Hematopoietic multipotent progenitor cell treated with erythropoietin and hydrocortisone succinate and interleukin-3 and kit ligand, for 8 days (in vitro differentiated cells): ENCODE measurements around the gene RANBP1.
"Not testable (repeated sequence)": the region's sequence is repeated elsewhere in the genome, so short reads cannot be mapped to it uniquely, and the experiment has no call there.

Experiments
- DNase-seq: peaks from one replicate; pipeline ENCODE4 v3.0.0-alpha.2; 2015

RANBP1 gene

DNA sequence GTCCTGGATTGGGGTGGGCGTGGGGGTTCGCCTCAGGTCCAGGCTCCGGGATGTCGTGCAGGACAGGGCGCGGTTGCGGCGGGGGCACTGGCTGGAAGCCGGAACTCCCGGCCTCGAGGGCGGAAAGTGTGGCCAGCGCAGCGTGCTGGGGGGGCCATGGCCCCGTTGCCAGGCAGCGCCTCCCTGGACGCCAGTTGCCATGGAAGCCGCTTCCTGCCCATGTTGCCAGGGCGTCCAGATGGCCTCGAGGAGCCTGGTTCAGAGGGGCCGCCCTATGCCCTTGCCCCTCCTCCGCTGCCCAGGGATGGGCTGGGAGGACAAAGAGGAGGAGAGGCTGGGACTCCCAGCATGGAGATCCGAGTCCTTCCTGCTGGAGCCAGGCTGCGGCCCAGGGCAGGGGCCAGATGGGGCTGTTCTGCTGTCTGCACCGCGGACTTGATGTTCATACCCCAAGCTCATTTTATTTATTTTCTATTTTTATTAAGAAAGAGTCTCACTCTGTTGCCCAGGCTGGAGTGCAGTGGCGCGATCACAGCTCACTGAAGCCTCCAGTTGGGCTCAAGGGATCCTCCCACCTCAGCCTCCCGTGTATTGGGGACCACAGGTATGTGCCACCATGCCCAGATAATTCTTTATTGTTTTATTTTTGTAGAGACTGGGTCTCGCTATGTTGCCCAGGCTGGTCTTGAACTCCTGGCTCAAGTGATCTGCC lies 39.6 kb downstream of the RANBP1 start:
- DNase-seq: no peak

DNA sequence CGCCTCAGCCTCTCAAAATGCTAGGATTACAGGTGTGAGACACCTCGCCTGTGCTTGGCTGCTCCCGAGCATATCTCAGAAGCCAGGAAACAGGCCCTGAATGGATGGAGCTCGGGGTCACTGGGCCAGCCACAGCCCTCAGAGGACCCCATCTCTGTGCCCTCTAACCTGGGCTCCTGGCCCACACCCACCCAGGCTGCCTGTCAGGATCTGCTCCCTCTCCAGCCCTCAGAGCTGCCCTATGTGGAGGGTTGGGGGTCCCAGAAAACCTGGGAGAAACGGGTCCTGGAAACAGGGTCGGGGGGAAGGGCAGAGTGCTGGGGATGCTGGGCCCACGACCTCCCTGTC lies 40.1 kb downstream of the RANBP1 start:
- DNase-seq: no peak

DNA sequence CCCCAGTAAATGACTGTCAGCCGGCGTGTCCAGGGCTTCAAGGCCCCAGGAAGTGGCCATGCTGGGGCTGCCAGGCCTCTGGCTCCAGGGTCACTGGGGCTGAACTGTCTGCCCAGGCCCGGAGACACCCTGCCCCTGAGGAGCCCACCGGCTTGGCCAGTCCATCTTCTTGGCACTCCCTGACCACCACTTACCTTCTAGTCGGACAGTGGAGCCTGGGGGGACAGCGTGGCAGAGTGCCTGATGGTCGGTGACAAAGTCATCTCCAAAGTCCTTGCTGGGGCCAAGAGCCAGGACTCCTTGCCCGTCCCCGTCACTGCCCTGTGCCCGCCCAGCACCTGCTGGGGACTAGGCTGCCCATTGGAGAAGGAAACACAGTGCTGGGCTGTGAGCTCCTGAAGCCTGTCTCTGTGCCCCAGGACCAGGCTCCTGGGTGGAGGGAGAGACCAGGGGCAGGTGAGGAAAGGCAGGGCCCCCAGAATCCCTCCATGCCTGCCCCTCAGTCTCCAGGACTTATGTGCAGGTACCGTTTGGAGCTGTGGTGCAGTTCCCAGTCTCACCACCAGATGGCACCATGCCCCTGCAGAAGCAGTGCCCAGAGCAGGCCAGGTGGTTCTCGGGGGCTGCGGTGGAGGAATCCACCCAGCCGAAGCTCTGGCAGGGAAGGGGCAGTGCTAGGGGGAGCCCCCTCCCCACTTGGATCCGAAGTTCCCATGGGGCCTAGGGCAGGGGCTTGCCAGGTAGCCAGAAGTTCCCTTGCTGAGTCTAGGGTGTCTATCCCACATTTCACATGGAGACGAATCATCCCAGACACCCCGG lies 40.9 kb downstream of the RANBP1 start:
- DNase-seq: peak; percentile 69

- DNase-seq: no peak
These were observed 41.7 kb downstream of the RANBP1 start for GRCh38 chr22:20157430-20158183.

- DNase-seq: no peak
These were observed 42.6 kb downstream of the RANBP1 start for GRCh38 chr22:20158391-20159036.

- no peak for DNase-seq
These were observed 43.2 kb downstream of the RANBP1 start for GRCh38 chr22:20159076-20159475.

- DNase-seq: not testable (repeated sequence)
These were observed 43.6 kb downstream of the RANBP1 start for GRCh38 chr22:20159531-20159930.

DNA sequence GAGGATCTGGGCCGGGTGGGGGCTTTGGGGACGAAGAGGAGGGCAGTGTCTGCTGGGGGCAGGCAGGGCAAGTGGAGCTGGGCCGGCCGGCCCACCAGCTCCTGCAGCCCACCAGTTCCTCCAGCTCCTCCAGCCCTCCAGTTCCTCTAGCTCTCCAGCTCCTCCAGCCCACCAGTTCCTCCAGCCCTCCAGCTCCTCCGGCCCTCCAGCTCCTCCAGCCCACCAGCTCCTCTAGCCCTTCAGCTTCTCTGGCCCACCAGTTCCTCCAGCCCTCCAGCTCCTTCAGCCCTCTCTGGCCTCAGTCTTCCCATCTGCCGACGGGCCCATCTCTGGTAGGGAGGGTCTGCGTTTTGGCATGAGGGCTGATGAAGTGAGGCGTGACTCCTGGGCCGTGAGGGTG lies 44.1 kb downstream of the RANBP1 start:
- no peak for DNase-seq

GRCh38 chr22:20164863-20165262 lies 49.0 kb downstream of the RANBP1 start:
- no peak for DNase-seq

DNA sequence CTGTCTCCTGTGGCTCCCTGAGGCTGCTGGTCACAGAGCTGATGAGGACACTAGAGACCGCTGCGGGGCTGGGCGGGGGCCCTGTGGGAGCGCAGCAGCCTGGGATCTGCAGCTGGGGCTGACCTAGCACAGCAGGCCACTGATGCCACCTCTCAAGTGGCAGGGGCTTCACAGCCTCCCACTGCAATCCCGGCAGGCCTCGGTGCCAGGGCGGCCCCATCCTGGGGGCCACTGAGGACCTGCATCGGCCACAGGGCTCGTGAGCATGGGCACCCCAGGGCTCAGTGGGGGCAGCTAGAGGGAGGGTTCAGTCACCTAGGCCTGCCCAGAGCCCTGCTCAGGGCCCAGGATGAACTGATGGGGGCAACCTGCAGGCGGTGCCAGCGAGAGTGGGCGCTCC lies 49.5 kb downstream of the RANBP1 start:
- no peak for DNase-seq

GRCh38 chr22:20165913-20166312 lies 50.0 kb downstream of the RANBP1 start:
- no peak for DNase-seq

DNA sequence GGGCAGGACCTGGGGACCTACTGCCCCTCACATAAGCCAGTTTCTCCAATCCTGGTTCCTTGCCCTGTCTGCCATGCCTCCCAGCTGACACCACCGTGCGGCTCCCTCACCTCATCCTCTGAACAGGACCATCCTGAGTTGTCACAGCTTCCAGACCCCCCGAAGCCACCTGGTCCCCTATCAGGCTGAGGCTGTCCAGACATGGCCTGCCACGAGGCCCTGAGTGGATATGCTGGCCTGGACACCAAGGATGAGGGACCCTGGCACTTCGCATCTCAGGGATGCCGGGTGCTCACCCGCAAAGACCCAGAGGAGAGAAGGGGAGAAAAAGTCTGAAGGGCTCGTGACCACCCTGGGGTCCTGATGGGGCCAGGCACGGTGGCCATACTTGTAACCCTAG lies 50.8 kb downstream of the RANBP1 start:
- no peak for DNase-seq

- DNase-seq: no peak
These were observed 51.9 kb downstream of the RANBP1 start for GRCh38 chr22:20167643-20168322.

- DNase-seq: no peak
These were observed 53.4 kb downstream of the RANBP1 start for GRCh38 chr22:20169253-20169822.

GRCh38 chr22:20170170-20170569 lies 54.3 kb downstream of the RANBP1 start:
- DNase-seq: no peak

DNA sequence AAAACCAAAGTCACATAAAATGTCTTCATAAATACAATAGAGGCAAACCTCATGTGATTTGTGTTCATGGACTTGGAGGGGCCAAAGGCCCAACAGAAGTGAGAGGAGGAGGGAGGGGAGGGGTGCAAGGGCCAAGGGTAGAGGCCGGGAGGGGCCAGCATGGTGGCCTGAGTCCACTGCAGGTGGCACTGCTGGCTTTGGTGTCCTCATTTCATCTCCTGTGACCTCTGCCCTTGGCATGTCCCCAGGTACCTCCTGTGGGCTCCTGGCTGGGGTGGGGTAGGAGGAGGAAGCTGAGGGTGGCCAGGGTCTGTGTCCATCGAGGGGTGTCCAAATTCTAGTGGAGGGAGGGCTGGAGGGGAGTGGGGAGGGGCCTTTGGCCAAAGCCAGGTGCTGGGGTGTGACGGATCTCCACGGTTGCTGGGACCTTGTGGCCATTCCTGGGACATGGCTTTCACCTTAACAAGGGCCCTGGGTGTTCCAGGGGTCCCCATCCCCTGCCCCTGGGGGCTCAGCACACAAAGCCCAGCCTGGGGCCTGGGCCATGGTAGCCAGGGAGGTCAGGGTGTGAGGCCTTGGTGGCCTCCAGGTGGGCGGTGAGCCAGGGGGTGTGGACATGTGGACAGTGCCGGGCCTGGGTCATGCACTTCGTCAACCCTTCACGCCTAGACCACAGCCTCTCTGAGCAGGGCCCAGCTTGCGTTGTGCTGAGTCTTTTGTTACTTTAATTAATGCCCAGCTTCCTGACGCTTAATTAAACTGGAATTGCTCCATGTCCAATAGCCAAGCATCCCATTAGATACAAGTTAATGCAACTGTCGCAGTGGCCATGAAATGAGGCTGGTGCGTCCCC lies 55.6 kb downstream of the RANBP1 start:
- DNase-seq: no peak

DNA sequence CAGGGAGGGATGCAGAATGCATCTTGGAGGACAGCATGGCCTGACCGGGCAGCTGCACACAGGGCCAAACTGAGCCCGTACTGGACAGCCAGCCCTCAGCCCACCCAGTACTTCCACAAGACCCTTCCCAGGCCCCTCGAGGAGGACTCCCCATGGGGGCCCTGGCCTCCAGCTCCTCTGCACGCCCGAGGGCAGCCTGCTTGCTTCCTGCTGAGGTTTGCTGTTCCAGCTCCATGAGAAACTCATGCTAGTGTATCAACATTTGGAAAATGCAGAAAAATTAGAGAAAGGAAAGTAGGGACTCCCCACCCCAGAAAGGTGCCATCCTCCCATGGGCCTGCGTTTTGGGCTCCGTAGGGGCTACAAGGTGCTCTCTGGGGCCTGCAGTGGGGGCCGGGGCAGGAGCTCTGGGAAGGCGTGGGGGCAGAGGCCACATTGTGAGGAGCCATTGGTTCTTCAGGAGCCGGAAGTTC lies 56.3 kb downstream of the RANBP1 start:
- DNase-seq: no peak

DNA sequence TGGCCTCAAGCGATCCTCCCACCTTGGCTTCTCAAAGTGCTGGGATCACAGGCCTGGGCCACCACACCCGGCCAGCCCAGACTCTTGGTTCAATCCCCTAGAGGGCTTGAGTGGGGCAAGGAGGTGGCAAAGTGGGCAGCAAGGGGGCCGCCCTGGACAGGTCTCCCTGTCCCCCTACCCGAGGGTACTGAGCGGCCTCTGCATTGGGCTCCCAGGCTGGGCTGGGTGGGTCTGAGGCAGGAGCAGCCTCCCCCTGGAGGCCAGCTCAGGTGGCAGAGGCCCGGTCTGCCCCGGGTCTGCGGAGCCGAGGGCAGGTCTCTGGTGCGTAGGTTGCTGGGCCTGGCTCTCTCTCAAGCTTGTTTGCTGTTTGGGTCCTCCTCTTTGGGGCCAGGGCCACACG lies 57.3 kb downstream of the RANBP1 start:
- no peak for DNase-seq

GRCh38 chr22:20173772-20174171 lies 57.9 kb downstream of the RANBP1 start:
- DNase-seq: no peak

DNA sequence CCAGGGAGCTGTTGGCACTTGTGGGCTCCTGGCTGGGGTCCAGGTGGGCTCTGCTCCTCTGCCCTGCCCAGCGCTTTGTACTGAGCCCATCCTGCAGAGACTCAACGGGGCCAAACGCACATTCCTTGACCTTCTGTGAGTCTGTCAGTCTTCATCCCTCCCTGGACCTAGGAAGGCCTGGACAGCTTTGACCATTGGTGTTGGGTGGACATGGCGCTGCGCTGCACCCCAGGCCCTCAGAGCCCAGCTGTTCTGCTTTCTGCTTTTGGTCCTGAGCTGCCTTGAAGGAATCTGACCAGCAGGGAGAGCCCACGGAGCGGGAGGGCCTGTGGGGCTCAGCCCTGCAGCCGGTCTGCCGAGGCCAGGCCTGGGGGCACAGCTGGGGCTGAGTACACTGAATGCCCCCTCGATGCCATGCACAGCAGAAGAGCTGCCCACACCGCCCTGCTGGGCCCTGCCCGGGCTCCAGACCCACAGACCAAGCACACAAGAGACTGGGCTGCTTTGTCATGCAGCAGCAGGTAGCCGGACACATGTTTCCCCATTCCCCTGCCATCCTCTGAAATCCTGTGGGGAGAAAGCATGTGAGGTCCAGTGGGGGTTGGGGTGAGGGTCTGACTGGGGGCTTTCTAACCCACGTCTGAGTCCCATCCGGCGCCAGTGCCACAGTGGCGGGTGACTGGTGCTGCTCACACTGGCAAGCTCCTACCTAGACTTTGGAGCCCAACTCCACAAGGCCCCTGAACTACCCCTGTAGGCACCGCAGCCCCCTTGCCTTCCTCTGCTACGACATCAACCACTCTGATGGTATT lies 59.1 kb downstream of the RANBP1 start:
- no peak for DNase-seq

GRCh38 chr22:20175597-20175900 lies 59.6 kb downstream of the RANBP1 start:
- no peak for DNase-seq
